RWPE2 (cell line): ENCODE results near the gene GAN.
A peak's percentile ranks its signal among the peaks of the same experiment; 100 is the strongest.

Experiments
- ATAC-seq: fragments of 200-7000 bp; cut with Tn5 transposase; 3 replicates; pipeline ENCODE4 v1.9.1; 2021; ENCODE audit warnings: low read depth
- DNase-seq: peaks from one replicate; pipeline ENCODE4 v3.0.0-alpha.2; 2020; ENCODE audit warnings: low spot score
- H3K27ac ChIP-seq: fragments of 450-650 bp; 2 replicates; pipeline ENCODE4 v1.5.1; 2017; ENCODE audit warnings: mild to moderate bottlenecking; ENCODE audit not compliant: poor library complexity, severe bottlenecking
- H3K27me3 ChIP-seq: fragments of 250-450 bp; sonication (Bioruptor Pico); 2 replicates; pipeline ENCODE4 v1.5.1; 2021; ENCODE audit warnings: mild to moderate bottlenecking, moderate library complexity; ENCODE audit not compliant: insufficient read depth, poor library complexity, severe bottlenecking
- H3K36me3 ChIP-seq: fragments of 250-450 bp; sonication (Bioruptor Pico); 2 replicates; pipeline ENCODE4 v1.5.1; 2020; ENCODE audit warnings: low read depth, mild to moderate bottlenecking, moderate library complexity
- H3K4me1 ChIP-seq: fragments of 250-450 bp; sonication (Bioruptor Pico); 2 replicates; pipeline ENCODE4 v1.5.1; 2021; ENCODE audit warnings: mild to moderate bottlenecking, moderate library complexity; ENCODE audit not compliant: insufficient read depth, poor library complexity, severe bottlenecking
- H3K4me3 ChIP-seq: fragments of 250-450 bp; sonication (Bioruptor Pico); 2 replicates; pipeline ENCODE4 v1.5.1; 2021; ENCODE audit warnings: mild to moderate bottlenecking, moderate library complexity; ENCODE audit not compliant: severe bottlenecking
- H3K9me3 ChIP-seq: fragments of 250-450 bp; sonication (Bioruptor Pico); 2 replicates; pipeline ENCODE4 v1.5.1; 2021; ENCODE audit warnings: mild to moderate bottlenecking, moderate library complexity; ENCODE audit not compliant: severe bottlenecking
- TF ChIP-seq, protein P1 (sequence below): fragments of 450-650 bp; IDR thresholded peaks from one replicate; pipeline ENCODE4 v1.5.1; 2017; ENCODE audit warnings: mild to moderate bottlenecking, moderate library complexity; ENCODE audit not compliant: poor library complexity, severe bottlenecking

The GAN gene

GRCh38 chr16:81435567-81435966 is 120.8 kb downstream of the GAN start:
- H3K27me3 ChIP-seq = no peaks in the 10 kb centered on the region
- no peak overlapping the region for H3K27ac ChIP-seq
- H3K9me3 ChIP-seq = no peaks in the 10 kb centered on the region
- TF ChIP-seq, protein P1, sequence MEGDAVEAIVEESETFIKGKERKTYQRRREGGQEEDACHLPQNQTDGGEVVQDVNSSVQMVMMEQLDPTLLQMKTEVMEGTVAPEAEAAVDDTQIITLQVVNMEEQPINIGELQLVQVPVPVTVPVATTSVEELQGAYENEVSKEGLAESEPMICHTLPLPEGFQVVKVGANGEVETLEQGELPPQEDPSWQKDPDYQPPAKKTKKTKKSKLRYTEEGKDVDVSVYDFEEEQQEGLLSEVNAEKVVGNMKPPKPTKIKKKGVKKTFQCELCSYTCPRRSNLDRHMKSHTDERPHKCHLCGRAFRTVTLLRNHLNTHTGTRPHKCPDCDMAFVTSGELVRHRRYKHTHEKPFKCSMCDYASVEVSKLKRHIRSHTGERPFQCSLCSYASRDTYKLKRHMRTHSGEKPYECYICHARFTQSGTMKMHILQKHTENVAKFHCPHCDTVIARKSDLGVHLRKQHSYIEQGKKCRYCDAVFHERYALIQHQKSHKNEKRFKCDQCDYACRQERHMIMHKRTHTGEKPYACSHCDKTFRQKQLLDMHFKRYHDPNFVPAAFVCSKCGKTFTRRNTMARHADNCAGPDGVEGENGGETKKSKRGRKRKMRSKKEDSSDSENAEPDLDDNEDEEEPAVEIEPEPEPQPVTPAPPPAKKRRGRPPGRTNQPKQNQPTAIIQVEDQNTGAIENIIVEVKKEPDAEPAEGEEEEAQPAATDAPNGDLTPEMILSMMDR = no peak
- H3K4me1 ChIP-seq = peaks cover 7% of the 10 kb centered on the region
- no peaks in the 10 kb centered on the region for H3K36me3 ChIP-seq
- H3K4me3 ChIP-seq = no peak overlapping the region
- DNase-seq (no peak), ATAC-seq (no peak)

DNA sequence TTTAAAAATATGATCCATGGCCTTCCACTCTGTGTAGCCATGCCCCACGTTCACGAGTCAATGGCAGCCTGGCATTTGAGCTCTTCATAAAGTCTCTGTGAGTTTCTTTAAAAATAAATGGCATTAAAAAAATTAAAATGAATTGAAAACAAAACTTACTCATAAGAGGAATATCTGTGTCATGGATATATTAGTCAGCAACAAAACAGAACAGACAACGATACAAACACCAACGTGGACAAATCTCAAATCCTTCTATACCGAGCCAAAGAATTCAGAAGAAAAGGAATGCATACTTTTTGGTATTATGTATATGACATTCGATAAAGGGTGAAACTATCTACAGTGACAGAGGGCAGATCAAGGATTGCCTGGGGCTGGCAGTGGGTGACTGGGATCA is 121.6 kb downstream of the GAN start:
- Histone ChIP-seq H3K4me3 (no peak overlapping the region), H3K36me3 (no peaks in the 10 kb centered on the region), H3K27me3 (no peaks in the 10 kb centered on the region), H3K4me1 (peaks cover 7% of the 10 kb centered on the region), H3K9me3 (no peaks in the 10 kb centered on the region), H3K27ac (no peak overlapping the region)
- TF ChIP-seq, protein P1 = no peak
- DNase-seq (no peak), ATAC-seq (no peak)

DNA sequence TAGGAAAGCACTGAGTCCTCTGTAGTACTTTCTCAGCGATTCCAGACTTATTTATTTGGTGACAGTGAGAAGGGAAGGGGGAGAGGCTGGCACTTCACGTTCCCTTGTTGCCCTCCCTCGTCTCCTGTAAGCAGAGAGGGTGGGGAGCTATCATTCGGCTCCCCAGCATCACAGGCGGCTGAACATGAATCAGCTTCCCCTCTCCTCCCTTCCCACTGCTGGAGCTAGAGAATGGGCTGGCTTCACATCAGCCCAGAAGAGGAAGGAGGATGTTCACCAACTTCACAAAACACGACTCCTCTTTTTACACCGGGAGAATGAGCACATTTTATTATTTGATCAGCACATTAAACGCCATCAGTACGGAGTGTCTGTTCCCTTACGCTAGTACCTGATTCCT is 123.1 kb downstream of the GAN start:
- TF ChIP-seq, protein P1 = no peak
- Histone ChIP-seq H3K27ac (no peak overlapping the region), H3K36me3 (no peaks in the 10 kb centered on the region), H3K4me1 (peaks cover 7% of the 10 kb centered on the region), H3K27me3 (no peaks in the 10 kb centered on the region), H3K9me3 (no peaks in the 10 kb centered on the region), H3K4me3 (no peak overlapping the region)
- ATAC-seq (peak; percentile 51; the same call in 1 of the 3 replicates), DNase-seq (no peak)
